ENCODE data around the gene CDK14.

- TF ChIP-seq POLR2AphosphoS5 (IDR thresholded peaks at IDR 0.05; ENCODE audit: insufficient read depth, low read depth, low read length), result no peak
- TF ChIP-seq CTCF (IDR thresholded peaks at IDR 0.05; ENCODE audit: extremely low read depth in 1 of 2, insufficient read depth in 1 of 2, low read depth in 1 of 2, low read length in 2 of 2), result no peak
- TF ChIP-seq POLR2A (IDR thresholded peaks at IDR 0.05; ENCODE audit: low read depth, low read length), result no peak
- TF ChIP-seq MYC (IDR thresholded peaks at IDR 0.05; ENCODE audit: low read depth, low read length), result no peak
- TF ChIP-seq JUN (IDR thresholded peaks at IDR 0.05; ENCODE audit: borderline replicate concordance, insufficient read depth, insufficient read length, low read depth), result no peak
- TF ChIP-seq MAX (IDR thresholded peaks at IDR 0.05; ENCODE audit: insufficient read depth, insufficient read length), result no peak
- TF ChIP-seq GATA2 (IDR thresholded peaks at IDR 0.05; ENCODE audit: insufficient read depth, insufficient read length, low read depth, low read length), result no peak
- TF ChIP-seq EZH2 (IDR thresholded peaks at IDR 0.05; ENCODE audit: borderline replicate concordance, low read depth, low read length, severe bottlenecking), result no peak
Observed at GRCh38 chr7:91091631-91092030, 495.5 kb downstream of the CDK14 start.
